Fibroblast of skin of back (primary cell): Measurements from ENCODE around the gene CACNG4.

Experiments
- DNase-seq: peaks from one replicate; pipeline ENCODE4 v3.0.0-alpha.2; 2013

CACNG4 gene

GRCh38 chr17:66985338-66986237, 21.1 kb downstream of the CACNG4 start:
- DNase-seq, result no peak

DNA sequence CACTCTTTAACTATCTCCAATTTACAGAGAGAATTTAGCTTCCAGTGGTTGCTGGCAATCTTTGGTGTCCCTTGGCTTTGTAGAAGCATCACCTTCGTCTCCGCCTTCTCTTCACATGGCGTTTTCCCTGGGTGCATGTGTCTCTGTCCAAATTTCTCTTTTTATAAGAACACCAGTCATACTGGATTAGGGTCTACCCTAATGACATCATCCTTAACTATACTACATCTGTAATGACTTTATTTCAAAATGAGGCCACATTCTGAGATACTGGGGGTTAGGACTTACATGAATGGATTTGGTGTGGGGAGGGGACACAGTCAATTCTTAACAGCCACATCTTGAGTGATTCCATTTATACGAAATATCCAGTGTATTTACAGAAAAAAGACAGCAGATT, 22.2 kb downstream of the CACNG4 start:
- no peak for DNase-seq

- no peak for DNase-seq
Observed at GRCh38 chr17:66987059-66987616, 22.6 kb downstream of the CACNG4 start.

- DNase-seq, result no peak
Observed at GRCh38 chr17:66988069-66988798, 23.7 kb downstream of the CACNG4 start.

DNA sequence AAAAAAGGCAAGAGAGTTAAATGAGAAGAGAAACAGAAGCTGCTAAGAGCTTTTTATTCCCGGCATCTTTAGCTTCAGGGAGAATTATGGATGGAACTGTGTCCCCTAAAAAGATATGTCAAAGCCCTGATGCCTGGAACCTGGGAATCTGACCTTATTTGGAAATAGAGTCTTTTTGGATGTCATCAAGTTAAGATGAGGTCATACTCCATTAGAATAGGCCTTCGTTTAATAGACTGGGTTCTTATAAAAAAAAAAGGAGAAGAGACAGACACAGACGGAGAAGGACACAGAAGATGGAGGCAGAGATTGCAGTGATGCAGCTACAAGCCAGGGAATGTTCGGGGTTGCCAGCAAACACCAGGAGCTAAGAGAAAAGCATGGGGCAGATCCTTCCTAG, 24.6 kb downstream of the CACNG4 start:
- DNase-seq, result no peak

DNA sequence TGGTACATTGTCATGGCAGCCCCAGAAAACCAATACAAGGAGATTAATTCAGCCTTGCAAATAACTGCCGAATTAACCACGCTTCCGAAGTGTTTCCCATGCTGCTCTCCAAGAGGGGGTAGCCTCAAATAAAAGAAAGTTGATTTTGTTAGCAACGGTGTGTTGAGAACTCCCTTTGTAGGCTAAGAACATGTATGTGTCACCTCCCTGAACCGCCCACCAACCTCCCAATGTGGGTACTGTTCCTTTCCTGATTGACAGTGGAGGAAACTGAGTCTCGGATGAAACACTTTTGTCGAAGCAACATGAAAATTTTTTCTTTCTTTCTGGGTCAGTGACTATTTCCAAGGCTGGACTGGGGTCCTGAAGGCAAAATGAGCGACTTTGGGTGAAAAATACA, 25.1 kb downstream of the CACNG4 start:
- no peak for DNase-seq

DNA sequence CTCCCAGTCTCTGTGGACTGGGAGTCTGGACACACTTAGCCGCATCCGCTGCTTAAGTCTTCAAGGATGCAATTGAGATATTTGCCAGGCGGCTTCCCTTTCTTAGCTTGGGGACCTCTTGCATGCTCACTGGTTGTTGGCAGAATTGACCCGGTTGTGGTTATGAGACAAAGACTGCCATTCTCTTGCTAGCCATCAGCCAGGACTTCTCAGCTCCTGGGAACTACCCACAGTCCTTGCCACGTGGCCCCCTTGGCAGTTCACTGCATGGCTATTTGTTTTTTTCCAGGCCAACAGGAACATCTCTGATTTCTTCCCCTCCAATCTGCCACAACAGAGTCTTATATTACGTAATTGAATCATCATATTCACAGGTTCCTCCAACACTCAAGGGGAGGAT, 25.5 kb downstream of the CACNG4 start:
- DNase-seq, result no peak

- no peak for DNase-seq
Observed at GRCh38 chr17:66992911-66993442, 28.5 kb downstream of the CACNG4 start.

DNA sequence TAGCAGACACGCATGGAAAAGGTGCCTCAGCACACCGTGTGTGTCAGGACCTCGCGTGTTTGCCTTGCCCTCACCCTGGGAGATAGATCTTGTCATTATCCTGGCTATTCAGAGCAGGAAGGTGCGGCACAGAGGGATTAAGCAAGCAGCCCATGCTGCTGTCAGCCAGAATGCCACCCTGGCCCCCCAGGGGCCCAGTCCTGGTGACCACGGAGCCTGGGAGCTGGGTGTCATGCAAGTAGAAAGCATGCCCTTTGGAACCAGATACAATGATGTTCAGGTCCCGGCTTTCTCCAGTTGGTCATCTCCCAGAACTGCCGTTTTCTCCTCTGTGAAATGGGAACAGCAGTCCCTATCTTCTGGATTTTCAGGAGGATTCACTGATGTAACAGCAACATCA, 29.9 kb downstream of the CACNG4 start:
- no peak for DNase-seq

GRCh38 chr17:66994930-66995535, 30.5 kb downstream of the CACNG4 start:
- DNase-seq, result no peak

DNA sequence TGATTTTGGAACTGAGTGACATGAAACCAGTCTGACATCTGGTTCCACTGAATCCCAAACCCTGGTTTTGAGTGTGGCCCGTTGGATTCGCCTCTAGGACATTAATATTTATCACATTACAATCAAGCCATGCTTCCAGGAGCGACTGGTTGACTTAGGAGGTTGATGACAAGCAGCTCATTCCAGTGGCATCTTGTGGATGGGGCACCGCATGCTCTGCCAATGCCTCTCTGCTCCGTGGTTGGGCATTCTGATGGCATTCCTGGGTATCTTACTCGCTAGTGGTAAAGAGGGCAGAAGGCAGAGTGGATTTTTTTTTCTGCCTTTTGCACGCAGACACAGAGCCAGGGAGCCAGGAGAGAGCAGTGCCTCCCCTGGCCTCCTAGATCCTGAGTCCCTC, 31.4 kb downstream of the CACNG4 start:
- DNase-seq, result peak; percentile 11

- no peak for DNase-seq
Observed at GRCh38 chr17:66996926-66997325, 32.4 kb downstream of the CACNG4 start.

- no peak for DNase-seq
Observed at GRCh38 chr17:67003231-67003630, 38.7 kb downstream of the CACNG4 start.

GRCh38 chr17:67004181-67004580, 39.7 kb downstream of the CACNG4 start:
- no peak for DNase-seq

- no peak for DNase-seq
Observed at GRCh38 chr17:67007266-67007665, 42.8 kb downstream of the CACNG4 start.

- no peak for DNase-seq
Observed at GRCh38 chr17:67008101-67008500, 43.6 kb downstream of the CACNG4 start.

- DNase-seq, result no peak
Observed at GRCh38 chr17:67011527-67012175, 47.1 kb downstream of the CACNG4 start.

DNA sequence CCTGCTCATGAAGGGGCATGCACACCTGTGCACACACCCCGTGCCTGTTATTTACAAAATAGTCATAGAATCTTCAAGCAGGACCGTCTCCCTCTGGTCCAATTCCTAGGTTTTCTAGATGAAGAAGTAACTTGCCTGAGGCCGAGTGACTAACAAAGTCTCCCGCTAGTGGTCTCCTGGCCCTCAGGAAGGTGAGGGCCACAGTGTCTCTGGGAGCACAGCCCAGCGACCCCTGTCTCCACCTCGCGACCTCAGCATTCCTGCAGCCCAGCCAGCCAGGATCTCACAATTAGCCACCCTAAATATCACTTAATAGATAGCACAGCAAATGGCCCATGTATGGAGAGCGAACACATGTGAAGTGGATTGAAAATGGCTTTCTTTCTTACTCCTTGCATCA, 49.4 kb downstream of the CACNG4 start:
- DNase-seq, result no peak

DNA sequence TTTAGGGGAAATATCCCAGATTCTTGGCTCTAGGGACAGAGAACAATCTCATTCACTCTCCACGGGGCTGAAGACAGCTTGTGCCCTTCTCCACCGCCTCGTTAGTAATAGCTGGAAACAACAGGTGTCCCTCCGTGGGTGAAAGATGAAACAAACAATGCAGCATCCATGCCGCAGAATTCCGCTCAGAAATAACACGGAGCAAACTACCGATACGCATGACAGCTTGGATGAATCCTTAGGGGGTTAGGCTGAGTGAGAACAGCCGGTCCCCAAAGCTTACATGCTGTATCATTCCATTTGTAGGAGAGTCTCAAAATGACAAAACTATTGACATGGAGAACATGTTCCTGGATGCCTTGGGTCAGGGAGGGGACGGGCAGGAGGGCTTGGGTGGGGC, 50.5 kb downstream of the CACNG4 start:
- DNase-seq, result no peak

DNA sequence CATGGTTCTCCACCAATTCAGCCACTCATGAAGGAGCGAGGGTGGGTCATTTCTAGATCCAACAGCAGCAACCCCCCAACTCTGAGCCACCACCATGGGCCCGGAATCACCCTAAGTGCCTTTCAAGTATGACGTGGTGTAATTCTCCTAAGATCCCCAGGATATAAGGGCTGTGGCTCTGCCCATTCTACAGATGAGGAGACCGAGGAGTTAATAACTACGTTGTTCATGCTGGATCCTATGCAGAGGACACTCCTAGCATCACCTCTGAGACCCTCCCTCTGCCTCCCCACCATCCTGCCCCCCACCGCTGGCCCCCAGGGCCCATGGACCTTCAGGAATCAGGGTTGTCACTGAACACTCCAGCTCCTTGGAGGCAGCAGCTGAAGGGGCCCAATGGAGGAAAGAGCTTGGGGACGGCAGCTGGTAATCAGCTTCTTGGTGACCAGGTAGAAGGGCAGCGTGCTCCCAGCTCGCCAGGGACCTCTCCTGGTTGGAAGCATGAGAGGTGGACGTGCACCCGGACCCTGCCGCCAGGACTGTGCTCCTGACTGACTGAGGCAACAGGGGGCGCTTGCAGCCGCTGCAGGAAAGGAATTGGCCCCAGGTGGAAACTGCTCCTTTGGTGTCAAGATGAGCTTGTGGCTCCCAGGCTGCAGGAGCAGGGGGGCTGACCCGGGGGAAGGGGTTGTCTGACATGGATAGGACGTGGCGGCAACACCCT, 51.7 kb downstream of the CACNG4 start:
- DNase-seq, result no peak

DNA sequence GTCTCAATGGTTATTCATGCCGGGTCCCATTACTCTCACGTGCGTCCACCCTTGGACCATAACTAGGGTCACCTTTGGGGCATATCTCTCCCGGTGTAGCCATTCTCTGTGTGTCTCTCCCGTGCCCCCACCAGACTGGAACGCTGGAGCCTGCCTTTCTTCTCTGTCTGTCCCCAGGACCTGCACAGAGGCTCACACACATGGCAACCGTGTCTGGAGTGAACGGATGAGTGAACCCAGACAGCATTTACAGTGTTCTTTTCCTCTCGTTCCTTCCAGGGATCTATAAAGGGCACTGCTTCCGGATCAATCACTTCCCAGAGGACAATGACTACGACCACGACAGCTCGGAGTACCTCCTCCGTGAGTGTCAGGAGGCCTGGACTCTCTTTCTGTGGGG, 53.4 kb downstream of the CACNG4 start:
- no peak for DNase-seq
